Measurements from ENCODE around the gene BRD2. TPM values are rescaled to one million over a fixed set of nuclear protein-coding genes. Genes with fewer than 3 reads are reported as not detected.

The BRD2 gene
- total RNA-seq, 1 experiment from 2014 or later = 96.2 TPM

- DNase-seq (ENCODE audit: low read depth, low spot score) = peak; percentile 56
- in situ Hi-C loops (cut with HindIII; ENCODE audit: low pct_unique_long_range_greater_than_20kb, low sequenced_read_pairs) = no loop called here
Measured at GRCh38 chr6:32968867-32969684, 682 bp downstream of the BRD2 start.

- DNase-seq (ENCODE audit: low read depth, low spot score) = peak; percentile 96
- in situ Hi-C loops (cut with HindIII; ENCODE audit: low pct_unique_long_range_greater_than_20kb, low sequenced_read_pairs) = no loop called here
Measured at GRCh38 chr6:32969685-32970412, 1.5 kb downstream of the BRD2 start.

- peak; percentile 83 for DNase-seq (ENCODE audit: low read depth, low spot score)
- in situ Hi-C loops (cut with HindIII; ENCODE audit: low pct_unique_long_range_greater_than_20kb, low sequenced_read_pairs) = no loop called here
Measured at GRCh38 chr6:32970413-32971241, 2.2 kb downstream of the BRD2 start.

- in situ Hi-C loops (cut with HindIII; ENCODE audit: low pct_unique_long_range_greater_than_20kb, low sequenced_read_pairs) = no loop called here
Measured at GRCh38 chr6:32971242-32971580, 2.8 kb downstream of the BRD2 start.

GRCh38 chr6:32971581-32972352 lies 3.4 kb downstream of the BRD2 start:
- DNase-seq (ENCODE audit: low read depth, low spot score) = peak; percentile 100
- in situ Hi-C loops (cut with HindIII; ENCODE audit: low pct_unique_long_range_greater_than_20kb, low sequenced_read_pairs) = no loop called here

More at GRCh38 chr6:32971242-32971580, 2.8 kb downstream of the BRD2 start:
- DNase-seq (ENCODE audit: low read depth, low spot score) = no peak

- in situ Hi-C loops (cut with HindIII; ENCODE audit: low pct_unique_long_range_greater_than_20kb, low sequenced_read_pairs) = no loop called here
- DNase-seq (ENCODE audit: low read depth, low spot score) = no peak
Measured at GRCh38 chr6:32972353-32973143, 4.2 kb downstream of the BRD2 start.

- in situ Hi-C loops (cut with HindIII; ENCODE audit: low pct_unique_long_range_greater_than_20kb, low sequenced_read_pairs) = no loop called here
Measured at GRCh38 chr6:32973144-32974015, 5.0 kb downstream of the BRD2 start.

GRCh38 chr6:32974016-32974333 lies 5.6 kb downstream of the BRD2 start:
- peak; percentile 45 for DNase-seq (ENCODE audit: low read depth, low spot score)
- in situ Hi-C loops (cut with HindIII; ENCODE audit: low pct_unique_long_range_greater_than_20kb, low sequenced_read_pairs) = no loop called here

More at GRCh38 chr6:32973144-32974015, 5.0 kb downstream of the BRD2 start:
- DNase-seq (ENCODE audit: low read depth, low spot score) = peak; percentile 55

GRCh38 chr6:32974541-32975308 lies 6.3 kb downstream of the BRD2 start:
- DNase-seq (ENCODE audit: low read depth, low spot score) = no peak
- in situ Hi-C loops (cut with HindIII; ENCODE audit: low pct_unique_long_range_greater_than_20kb, low sequenced_read_pairs) = loop anchor here (25.0 kb wide), 1 partner anchor 113 kb away; the partner anchor contains the start of gene HLA-DPB1

- in situ Hi-C loops (cut with HindIII; ENCODE audit: low pct_unique_long_range_greater_than_20kb, low sequenced_read_pairs) = loop anchor here (25.0 kb wide), 1 partner anchor 111 kb away; the partner anchor contains the start of gene HLA-DPB1
- DNase-seq (ENCODE audit: low read depth, low spot score) = no peak
Measured at GRCh38 chr6:32975886-32976285, 7.5 kb downstream of the BRD2 start.

- in situ Hi-C loops (cut with HindIII; ENCODE audit: low pct_unique_long_range_greater_than_20kb, low sequenced_read_pairs) = loop anchor here (25.0 kb wide), 1 partner anchor 111 kb away; the partner anchor contains the start of gene HLA-DPB1
- no peak for DNase-seq (ENCODE audit: low read depth, low spot score)
Measured at GRCh38 chr6:32976334-32977069, 8.1 kb downstream of the BRD2 start.

GRCh38 chr6:32977272-32977952 lies 9.0 kb downstream of the BRD2 start:
- DNase-seq (ENCODE audit: low read depth, low spot score) = no peak
- in situ Hi-C loops (cut with HindIII; ENCODE audit: low pct_unique_long_range_greater_than_20kb, low sequenced_read_pairs) = loop anchor here (25.0 kb wide), 1 partner anchor 110 kb away; the partner anchor contains the start of gene HLA-DPB1

- in situ Hi-C loops (cut with HindIII; ENCODE audit: low pct_unique_long_range_greater_than_20kb, low sequenced_read_pairs) = loop anchor here (25.0 kb wide), 1 partner anchor 109 kb away; the partner anchor contains the start of gene HLA-DPB1
- DNase-seq (ENCODE audit: low read depth, low spot score) = no peak
Measured at GRCh38 chr6:32977953-32978324, 9.5 kb downstream of the BRD2 start.

Data from SK-MEL-5 (cell line).